ENCODE results near the gene CHRNA4.

Gene CHRNA4

GRCh38 chr20:63398744-63399514 is 37.8 kb upstream of the CHRNA4 start:
- Histone ChIP-seq H3F3A (ENCODE audit: low read depth) (no peaks in the 10 kb centered on the region), H3K9me3 (ENCODE audit: insufficient read depth, low read depth, low read length) (no peaks in the 10 kb centered on the region), H3K27me3 (ENCODE audit: insufficient read depth, low read length, poor library complexity, severe bottlenecking) (no peaks in the 10 kb centered on the region), H3K9ac (ENCODE audit: low read depth, low read length, poor library complexity, severe bottlenecking) (no peak overlapping the region), H3K9me2 (replicated peaks; ENCODE audit: low read depth, low read length) (no peaks in the 10 kb centered on the region), H3K4me2 (ENCODE audit: low read depth, low read length, poor library complexity, severe bottlenecking) (no peak overlapping the region), H3K4me3 (ENCODE audit: low read length, poor library complexity, severe bottlenecking) (no peak overlapping the region), H4K20me1 (ENCODE audit: insufficient read depth, low read length, poor library complexity, severe bottlenecking) (no peaks in the 10 kb centered on the region), H2AFZ (ENCODE audit: low read length) (no peak overlapping the region), H3K79me2 (ENCODE audit: insufficient read depth, low read length) (no peaks in the 10 kb centered on the region), H3K4me1 (ENCODE audit: insufficient read depth, low read length, poor library complexity, severe bottlenecking) (no peaks in the 10 kb centered on the region), H3K36me3 (ENCODE audit: insufficient read depth, low read length) (no peaks in the 10 kb centered on the region)
- no peak for TF ChIP-seq CTCF (conservative IDR thresholded peaks at IDR 0.05; ENCODE audit: low read length)
- TF ChIP-seq EZH2phosphoT487 (IDR thresholded peaks at IDR 0.05; ENCODE audit: borderline replicate concordance), result no peak

- TF ChIP-seq CTCF (conservative IDR thresholded peaks at IDR 0.05; ENCODE audit: low read length) (no peak), EZH2phosphoT487 (IDR thresholded peaks at IDR 0.05; ENCODE audit: borderline replicate concordance) (no peak)
- Histone ChIP-seq H3K9me3 (ENCODE audit: insufficient read depth, low read depth, low read length) (no peaks in the 10 kb centered on the region), H3K36me3 (ENCODE audit: insufficient read depth, low read length) (no peaks in the 10 kb centered on the region), H3K9me2 (replicated peaks; ENCODE audit: low read depth, low read length) (no peaks in the 10 kb centered on the region), H3K4me3 (ENCODE audit: low read length, poor library complexity, severe bottlenecking) (no peak overlapping the region), H2AFZ (ENCODE audit: low read length) (no peak overlapping the region), H4K20me1 (ENCODE audit: insufficient read depth, low read length, poor library complexity, severe bottlenecking) (no peaks in the 10 kb centered on the region), H3F3A (ENCODE audit: low read depth) (no peaks in the 10 kb centered on the region), H3K27me3 (ENCODE audit: insufficient read depth, low read length, poor library complexity, severe bottlenecking) (no peaks in the 10 kb centered on the region), H3K9ac (ENCODE audit: low read depth, low read length, poor library complexity, severe bottlenecking) (no peak overlapping the region), H3K79me2 (ENCODE audit: insufficient read depth, low read length) (no peaks in the 10 kb centered on the region), H3K4me2 (ENCODE audit: low read depth, low read length, poor library complexity, severe bottlenecking) (no peak overlapping the region), H3K4me1 (ENCODE audit: insufficient read depth, low read length, poor library complexity, severe bottlenecking) (no peaks in the 10 kb centered on the region)
Observed at GRCh38 chr20:63397946-63398450, 36.8 kb upstream of the CHRNA4 start.

- H2AFZ ChIP-seq (ENCODE audit: low read length), result no peak overlapping the region
- no peak overlapping the region for H3K4me2 ChIP-seq (ENCODE audit: low read depth, low read length, poor library complexity, severe bottlenecking)
- TF ChIP-seq CTCF (conservative IDR thresholded peaks at IDR 0.05; ENCODE audit: low read length) (no peak), EZH2phosphoT487 (IDR thresholded peaks at IDR 0.05; ENCODE audit: borderline replicate concordance) (no peak)
- H3K9me2 ChIP-seq (replicated peaks; ENCODE audit: low read depth, low read length), result no peaks in the 10 kb centered on the region
- H3F3A ChIP-seq (ENCODE audit: low read depth), result no peaks in the 10 kb centered on the region
- H3K27me3 ChIP-seq (ENCODE audit: insufficient read depth, low read length, poor library complexity, severe bottlenecking), result no peaks in the 10 kb centered on the region
- H3K9me3 ChIP-seq (ENCODE audit: insufficient read depth, low read depth, low read length), result no peaks in the 10 kb centered on the region
- H3K4me3 ChIP-seq (ENCODE audit: low read length, poor library complexity, severe bottlenecking), result no peak overlapping the region
- no peaks in the 10 kb centered on the region for H3K36me3 ChIP-seq (ENCODE audit: insufficient read depth, low read length)
- no peak overlapping the region for H3K9ac ChIP-seq (ENCODE audit: low read depth, low read length, poor library complexity, severe bottlenecking)
- H3K79me2 ChIP-seq (ENCODE audit: insufficient read depth, low read length), result no peaks in the 10 kb centered on the region
- H3K4me1 ChIP-seq (ENCODE audit: insufficient read depth, low read length, poor library complexity, severe bottlenecking), result no peaks in the 10 kb centered on the region
- H4K20me1 ChIP-seq (ENCODE audit: insufficient read depth, low read length, poor library complexity, severe bottlenecking), result no peaks in the 10 kb centered on the region
Observed at GRCh38 chr20:63397155-63397843, 36.1 kb upstream of the CHRNA4 start.

Data from Loucy (cell line).